ENCODE results near the gene WASHC1.
"Not testable (repeated sequence)": the region's sequence is repeated elsewhere in the genome, so short reads cannot be mapped to it uniquely, and the experiment has no call there.

GRCh38 chr9:76389-76788 is 47.1 kb upstream of the WASHC1 start:
- not testable (repeated sequence) for TF ChIP-seq KDM5B (CRISPR knock-in tag; IDR thresholded peaks at IDR 0.05; ENCODE audit: borderline replicate concordance); CTCF (CRISPR knock-in tag; IDR thresholded peaks at IDR 0.05); MAX (IDR thresholded peaks at IDR 0.05); ZNF121 (CRISPR knock-in tag; IDR thresholded peaks at IDR 0.05); ZBTB20 (CRISPR knock-in tag; IDR thresholded peaks at IDR 0.05; ENCODE audit: borderline replicate concordance, low read depth); ZNF33B (CRISPR knock-in tag; IDR thresholded peaks at IDR 0.05); KMT2B (CRISPR knock-in tag; IDR thresholded peaks at IDR 0.05); POLR2AphosphoS5 (IDR thresholded peaks at IDR 0.05; ENCODE audit: low read depth, low read length)
- TF ChIP-seq, protein P1, sequence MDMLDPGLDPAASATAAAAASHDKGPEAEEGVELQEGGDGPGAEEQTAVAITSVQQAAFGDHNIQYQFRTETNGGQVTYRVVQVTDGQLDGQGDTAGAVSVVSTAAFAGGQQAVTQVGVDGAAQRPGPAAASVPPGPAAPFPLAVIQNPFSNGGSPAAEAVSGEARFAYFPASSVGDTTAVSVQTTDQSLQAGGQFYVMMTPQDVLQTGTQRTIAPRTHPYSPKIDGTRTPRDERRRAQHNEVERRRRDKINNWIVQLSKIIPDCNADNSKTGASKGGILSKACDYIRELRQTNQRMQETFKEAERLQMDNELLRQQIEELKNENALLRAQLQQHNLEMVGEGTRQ (IDR thresholded peaks at IDR 0.05; ENCODE audit: low read depth, low read length): not testable (repeated sequence)
- TF ChIP-seq, protein P1 (CRISPR knock-in tag; IDR thresholded peaks at IDR 0.05; ENCODE audit: borderline replicate concordance): not testable (repeated sequence)

Data from HepG2 (cell line).